Activated gamma-delta T cell treated with anti-CD3 and anti-CD28 coated beads, Interleukin-2, amount 50 U/mL, for 16 hours (primary cell): ENCODE measurements around the gene PRDM9.
"Not testable (repeated sequence)": the region's sequence is repeated elsewhere in the genome, so short reads cannot be mapped to it uniquely, and the experiment has no call there.

Source experiments
- DNase-seq: peaks from one replicate; pipeline ENCODE4 v3.0.0-alpha.2; 2020; ENCODE audit warnings: low read depth

PRDM9 gene

DNA sequence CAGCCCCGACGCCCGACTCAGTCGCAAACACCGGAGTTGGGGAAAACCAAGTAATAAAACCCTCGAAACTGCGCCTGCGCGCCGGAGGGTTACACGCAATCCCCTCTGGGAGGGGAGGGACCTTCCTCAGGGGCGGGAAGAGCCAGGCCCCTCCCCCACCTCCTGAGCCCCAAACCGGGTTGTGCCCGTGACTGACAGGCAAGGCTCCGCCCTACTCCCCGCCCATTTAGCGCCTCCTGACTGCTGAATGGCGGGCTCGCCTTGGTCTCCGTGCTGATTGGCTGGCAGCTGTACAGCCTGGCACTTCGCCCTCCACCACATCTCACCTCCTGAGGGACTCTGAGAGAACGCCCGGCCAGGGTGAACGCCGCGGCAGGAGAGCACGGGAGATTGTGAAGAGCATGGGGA is at the start of gene PRDM9:
TSS of gene PRDM9 (plus strand) at position 332 of the 408 bp plus-strand sequence. CDS start 1,425 bp downstream, outside the sequence.
- DNase-seq: no peak

DNA sequence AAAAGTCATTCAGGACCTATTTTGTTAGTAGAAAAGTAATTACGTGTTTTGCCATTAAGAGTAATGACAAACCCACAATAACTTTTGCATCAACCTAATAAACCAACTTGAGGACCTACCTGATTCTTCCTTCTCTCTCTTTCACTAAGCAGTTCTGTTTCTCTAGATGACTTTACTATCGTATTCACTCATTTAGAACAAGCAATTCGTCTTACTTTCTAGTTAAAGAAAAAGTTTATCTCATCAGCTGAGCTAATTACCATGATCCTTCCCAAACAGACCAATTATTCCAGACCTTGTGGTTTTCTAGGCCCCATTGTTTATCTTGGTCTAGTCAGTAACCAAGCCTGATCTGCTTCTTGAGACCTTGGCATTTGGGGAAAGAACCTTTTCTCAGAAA is 49.6 kb upstream of the PRDM9 start:
- DNase-seq: no peak

DNA sequence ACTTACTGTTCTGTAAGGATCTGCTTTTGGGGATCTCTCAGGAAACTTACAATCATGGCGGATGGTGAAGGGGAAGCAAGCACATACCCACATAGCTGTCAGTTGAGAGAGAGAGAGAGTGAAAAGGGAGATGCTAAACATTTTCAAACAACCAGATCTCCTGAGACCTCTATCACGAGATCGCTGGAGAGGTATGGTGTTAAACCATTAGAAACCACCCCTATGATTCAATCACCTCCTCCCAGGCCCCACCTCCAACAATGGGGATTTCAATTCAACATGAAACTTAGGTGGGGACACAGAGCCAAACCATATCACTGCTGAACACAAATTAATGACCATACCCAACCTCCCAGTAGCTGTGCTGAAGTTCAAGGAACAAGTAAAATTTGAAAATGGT is 48.2 kb upstream of the PRDM9 start:
- no peak for DNase-seq

DNA sequence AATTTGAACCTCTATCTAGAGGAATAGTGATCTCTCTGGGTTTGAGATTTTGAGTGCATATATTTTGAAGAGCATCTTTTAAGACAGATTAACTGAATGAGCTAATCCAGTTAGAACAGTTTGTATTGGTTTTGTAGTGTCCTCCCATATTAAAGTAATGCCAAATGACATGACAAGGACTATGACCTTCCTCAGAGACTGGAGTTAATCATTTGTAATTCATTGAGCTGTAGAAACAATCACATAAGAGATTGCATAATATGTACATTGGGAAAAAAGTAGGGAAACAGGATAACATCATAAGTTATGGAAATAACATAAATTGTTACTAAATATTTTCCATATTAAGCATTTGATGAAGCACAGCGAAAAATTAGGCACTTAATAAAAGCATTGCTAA is 45.8 kb upstream of the PRDM9 start:
- DNase-seq: no peak

DNA sequence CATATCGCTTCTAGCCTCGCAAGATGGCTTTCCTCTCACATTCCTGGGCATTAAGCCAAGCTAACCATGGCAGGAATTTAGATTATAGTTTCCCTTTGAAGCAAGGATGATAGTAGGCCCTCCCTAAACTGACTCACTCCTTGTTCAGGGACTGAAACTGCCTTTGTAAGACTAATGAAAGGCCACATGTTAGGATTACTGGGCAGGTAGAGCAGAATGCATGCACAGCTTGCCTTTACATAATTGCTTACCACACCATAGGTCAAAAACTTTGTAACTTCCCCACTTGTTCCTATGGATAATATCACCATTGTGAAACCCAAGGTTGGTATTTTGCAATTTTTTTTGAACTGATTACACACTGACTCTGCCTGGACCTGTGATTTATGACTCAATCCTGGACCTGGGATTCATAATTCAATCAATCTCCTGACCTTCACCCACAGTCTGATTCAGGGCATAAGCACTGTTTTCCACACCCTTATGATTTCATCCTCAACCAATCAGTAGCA is 41.0 kb upstream of the PRDM9 start:
- DNase-seq: no peak

DNA sequence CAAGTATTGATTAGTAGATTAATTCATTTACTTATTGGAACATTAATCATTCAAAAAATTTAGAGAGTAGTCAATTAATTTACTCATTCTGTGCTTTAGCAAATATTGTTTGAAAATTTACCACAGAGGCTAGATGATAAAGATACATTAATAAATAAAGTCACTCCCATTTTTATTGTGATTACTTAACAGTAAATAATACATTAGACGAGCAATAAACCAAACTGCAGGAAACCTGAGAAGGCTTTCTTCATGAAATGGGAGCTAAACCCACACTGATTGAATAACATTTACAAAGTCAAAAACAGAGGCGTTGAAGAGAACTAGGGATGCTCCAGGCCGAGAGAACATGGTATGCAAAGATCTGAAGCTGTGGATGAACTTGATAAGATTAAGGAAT is 38.8 kb upstream of the PRDM9 start:
- DNase-seq: no peak

DNA sequence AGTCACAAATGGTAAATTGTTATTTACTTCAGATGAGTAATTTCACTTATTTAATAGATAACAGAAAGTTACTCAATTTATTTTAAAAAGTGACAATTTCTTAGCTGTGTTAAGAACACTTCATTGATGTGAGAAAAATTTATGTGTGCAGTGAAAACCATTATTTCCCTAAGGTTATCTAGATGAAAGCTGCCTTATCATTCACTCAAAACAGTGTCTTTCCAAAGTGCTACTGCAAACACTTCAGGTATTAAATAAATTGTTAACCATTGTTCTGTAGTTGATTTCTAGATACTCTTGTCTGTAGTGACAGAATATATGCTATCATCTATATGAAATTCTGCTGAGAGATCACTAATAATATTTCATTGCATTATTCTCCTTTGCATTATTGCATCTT is 33.5 kb upstream of the PRDM9 start:
- DNase-seq: no peak

DNA sequence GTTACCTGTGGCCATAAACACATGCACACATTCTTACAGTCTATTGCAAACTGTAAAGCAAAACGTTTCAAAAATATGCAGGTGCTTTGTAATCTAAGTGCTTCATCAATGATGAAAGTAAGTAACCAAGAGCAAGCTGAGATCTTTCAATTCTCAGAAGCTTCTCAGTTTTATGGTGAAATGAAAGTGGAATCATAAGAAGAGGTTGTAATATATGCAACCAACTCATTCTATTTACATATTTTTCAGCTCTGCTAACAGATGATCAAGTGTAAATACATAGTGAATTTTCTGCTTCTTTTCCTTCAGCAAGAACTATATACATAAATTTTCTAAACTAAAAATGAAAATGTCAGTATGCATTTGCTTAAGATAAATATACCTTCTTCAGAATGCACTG is 33.1 kb upstream of the PRDM9 start:
- DNase-seq: no peak

DNA sequence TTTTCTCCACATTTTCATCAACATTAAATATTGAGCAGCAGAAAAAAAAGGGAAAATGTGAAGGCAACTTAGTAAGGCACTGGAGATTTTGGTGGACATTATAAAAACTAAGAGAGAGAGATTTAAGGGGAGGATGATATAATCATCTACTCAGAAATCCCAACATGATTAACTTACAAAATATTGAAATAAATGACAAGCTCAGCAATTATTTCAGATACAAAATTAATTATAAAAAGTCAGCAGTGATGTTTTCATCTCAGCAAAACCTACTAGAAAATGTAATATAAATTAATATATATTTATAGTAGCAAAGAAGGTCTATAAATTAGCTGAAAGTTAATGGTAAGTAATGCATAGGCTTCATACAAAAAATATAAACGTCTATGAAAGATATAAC is 30.8 kb upstream of the PRDM9 start:
- DNase-seq: no peak

DNA sequence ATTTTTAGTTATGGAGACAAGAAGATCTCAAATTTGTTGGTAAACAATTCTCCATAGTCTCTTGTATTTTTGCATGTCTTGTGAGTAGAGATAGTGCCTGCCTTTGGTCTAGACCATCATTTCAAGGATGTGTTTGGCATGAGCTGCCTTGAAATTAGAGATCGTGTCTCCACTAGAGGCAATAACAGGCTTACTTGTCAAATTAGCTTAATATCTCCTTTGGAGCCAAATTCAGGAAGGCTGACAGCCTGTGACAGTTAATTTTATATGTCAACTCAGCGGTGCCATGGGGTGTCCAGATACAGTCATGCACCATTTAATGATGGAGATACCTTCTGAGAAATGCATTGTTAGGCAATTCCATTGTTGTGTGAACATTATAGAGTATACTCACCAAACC is 24.8 kb upstream of the PRDM9 start:
- DNase-seq: no peak

DNA sequence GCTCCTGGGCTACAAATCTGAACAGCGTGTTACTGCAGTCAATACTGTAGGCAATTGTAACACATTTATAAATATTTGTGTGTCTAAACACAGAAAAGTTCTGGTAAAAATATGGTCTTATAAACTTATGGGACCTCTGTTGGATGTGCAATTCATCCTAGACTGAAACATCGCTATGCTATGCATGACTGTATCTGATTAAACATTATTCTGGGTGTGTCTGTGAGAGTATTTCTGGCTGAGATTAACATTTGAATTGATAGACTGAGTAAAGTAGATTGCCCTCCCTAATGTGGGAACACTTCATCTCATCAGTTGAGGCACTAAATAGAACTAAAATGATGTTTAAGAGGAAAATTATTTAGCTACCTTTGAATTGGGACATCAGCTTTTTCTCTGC is 24.3 kb upstream of the PRDM9 start:
- DNase-seq: no peak

DNA sequence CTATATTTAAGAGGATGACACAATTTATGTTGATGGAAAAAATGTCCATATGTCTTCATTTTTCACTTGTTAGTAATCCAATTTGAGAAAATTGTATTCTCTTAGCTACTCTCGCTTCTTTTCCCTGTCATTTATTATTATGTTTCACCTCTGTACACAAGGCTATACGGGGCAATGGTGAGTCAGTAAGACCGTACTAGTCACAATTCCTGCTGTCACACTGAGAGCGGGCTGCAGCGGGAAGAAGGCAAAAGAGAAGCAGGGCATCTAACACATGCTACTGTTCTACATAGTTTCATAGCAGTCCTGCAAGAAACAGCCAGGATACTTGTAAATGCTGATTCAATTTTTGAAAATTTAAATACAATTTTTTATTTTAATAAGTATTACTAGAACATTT is 23.3 kb upstream of the PRDM9 start:
- DNase-seq: no peak

DNA sequence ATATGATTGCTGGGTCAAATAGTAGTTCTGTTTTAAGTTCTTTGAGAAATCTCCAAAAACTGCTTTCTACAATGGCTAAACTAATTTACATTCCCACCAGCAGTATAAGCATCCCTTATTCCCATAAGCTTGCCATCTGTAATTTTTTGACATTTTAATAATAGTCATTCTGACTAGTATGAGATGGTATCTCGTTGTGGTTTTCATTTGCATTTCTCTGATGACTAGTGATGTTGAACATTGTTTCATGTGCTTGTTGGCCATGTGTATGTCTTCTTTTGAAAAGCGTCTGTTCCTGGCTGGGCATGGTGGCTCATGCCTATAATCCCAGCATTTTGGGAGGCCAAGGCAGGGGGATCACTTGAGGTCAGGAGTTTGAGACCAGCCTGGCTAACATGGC is 21.2 kb upstream of the PRDM9 start:
- not testable (repeated sequence) for DNase-seq

DNA sequence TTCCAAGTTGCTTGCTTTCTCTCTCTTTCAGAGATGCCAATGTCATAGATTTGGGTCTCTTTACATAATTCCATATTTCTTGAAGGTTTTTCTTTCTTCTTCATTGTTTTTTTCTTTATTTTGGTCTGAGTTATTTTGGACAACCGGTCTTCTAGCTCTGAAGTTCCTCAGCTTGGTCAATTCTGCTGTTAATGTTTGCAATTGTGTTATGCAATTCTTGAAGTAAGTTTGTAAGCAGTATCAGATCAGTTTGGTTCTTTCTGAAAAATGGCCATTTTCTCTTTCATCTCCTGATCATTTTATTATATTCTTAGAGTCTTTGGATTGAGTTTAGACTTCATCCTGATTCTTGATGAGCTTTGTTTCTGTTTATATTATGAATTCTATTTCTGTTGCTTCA is 16.4 kb upstream of the PRDM9 start:
- DNase-seq: no peak

DNA sequence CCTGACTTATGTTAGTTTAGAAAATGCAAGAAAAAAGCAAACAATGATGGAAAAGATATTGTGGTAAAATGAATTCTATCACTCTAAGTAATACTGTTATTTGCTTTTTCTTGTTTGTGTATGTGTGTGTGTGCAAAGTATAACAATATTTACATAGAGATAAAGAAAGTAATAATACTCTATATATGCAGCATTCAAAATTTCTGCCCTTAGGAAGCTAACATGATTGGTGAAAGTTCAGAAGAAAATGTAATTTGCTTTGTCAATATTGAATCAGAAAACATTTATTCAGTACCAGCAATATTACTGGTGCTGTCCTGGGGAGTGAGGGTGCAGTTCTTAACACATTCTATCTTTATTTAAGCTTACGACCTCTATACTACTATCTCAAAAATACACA is 12.9 kb upstream of the PRDM9 start:
- no peak for DNase-seq

DNA sequence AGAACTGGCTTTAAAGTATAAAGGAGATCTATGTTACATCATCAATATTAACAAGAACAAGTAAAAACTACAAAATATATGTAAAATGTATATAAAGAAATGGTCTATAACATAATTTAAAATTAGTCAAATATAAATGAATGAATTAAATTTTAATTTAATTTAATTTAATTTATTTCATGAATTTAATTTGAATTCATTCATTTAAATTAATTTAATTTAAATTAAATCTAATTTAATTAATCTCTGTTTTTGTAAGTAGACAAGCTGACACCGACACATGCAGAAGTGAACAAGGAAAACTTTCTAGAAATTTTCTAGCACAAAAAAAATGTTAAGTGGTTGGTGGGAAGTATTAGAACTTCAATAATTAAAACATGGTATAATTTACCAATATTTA is 10.8 kb upstream of the PRDM9 start:
- no peak for DNase-seq

DNA sequence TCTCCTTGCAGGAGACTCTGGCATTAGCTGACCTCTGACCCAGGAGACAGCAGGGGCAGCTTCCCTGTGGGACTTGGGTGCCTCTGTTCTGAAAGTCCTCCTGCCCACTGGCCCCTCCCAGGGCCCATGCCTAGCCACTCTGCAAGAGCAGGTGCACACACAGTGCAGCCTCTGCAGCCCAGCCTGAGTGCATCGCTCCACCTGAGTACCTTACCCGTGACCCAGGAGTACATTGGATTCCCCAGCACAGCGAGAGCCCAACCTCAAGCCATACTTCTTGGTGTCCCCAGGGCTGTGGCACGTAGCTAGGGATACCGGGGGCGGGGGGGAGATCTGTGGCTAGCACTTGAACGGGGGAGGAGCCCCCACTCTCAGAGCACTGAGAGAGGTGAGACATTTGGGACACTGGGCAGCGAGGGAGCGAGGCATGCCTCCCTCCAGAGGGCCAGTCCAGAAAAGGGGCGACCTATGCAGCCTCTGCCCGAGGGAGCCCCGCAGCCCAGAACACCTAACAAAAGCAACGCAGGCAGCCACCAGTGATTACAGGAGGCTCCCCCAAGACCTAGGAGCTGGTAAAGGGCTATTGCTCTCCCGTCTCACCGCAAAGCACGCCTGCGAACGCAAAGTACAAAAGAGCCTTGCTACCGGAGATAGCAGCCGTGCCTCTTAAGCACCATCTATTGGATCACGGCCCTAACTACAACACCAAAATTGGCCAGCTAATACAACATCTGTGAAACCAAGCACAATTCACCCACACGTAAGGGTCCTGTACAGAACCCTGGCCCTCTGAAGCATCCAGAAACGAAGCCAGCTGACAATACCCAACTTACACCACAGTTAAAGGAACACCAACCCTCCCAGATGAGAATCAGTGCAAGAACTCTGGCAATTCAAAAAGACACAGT is 826 bp upstream of the PRDM9 start:
- DNase-seq: no peak

DNA sequence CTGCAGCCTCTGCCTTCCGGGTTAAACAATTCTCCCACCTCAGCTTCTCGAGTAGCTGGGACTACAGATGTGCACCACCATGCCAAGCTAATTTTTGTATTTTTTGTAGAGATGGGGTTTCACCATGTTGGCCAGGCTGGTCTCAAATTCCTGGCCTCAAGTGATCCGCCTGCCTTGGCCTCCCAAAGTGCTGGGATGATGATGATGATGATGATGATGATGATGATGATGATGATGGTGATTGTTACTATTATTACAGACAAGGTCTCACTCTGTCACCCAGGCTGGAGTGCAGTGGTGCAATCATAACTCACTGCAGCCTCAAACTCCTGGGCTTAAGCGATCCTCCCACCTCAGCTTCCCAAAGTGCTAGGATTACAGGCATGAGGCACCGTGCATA is 3.0 kb downstream of the PRDM9 start:
- DNase-seq: not testable (repeated sequence)

DNA sequence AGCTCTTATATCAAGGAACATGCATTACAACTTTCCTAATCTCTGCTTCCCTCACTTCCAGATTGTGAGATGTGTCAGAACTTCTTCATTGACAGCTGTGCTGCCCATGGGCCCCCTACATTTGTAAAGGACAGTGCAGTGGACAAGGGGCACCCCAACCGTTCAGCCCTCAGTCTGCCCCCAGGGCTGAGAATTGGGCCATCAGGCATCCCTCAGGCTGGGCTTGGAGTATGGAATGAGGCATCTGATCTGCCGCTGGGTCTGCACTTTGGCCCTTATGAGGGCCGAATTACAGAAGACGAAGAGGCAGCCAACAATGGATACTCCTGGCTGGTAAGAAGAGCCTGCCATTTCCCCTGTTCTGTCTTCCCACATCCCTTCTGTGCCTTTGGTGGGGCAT is 15.1 kb downstream of the PRDM9 start:
- no peak for DNase-seq

DNA sequence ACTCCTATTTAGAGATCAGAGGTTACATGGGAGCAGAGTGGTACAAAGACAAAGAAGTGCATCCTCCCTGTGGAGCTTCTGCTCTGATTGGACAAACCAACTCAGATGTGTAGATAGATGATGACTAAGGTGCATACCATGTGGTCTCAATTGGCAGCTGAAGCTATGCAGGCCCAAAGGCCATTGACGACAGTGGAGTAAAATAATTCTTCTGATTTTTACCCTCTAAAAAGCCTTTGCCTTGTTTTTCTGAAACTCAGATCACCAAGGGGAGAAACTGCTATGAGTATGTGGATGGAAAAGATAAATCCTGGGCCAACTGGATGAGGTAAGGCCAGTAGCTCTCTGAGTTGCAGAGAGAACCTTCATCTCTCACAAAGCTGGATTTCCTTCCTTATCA is 15.6 kb downstream of the PRDM9 start:
- DNase-seq: no peak

DNA sequence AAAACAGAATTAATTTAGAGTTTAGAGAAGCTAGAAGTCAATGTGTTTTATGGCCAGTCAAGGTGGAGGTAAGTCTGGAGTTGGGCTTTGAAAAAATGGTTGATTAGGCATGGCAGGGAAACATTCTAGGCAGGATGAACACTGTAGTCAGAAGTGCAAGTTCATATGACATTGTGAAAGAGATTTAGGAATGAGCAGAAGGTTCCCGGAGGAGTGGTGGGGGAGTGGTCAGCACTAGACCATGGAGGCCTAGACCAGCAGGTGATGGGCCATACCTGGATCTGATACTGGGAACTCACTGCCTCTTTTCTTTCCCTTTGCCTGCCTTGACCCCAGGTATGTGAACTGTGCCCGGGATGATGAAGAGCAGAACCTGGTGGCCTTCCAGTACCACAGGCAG is 16.6 kb downstream of the PRDM9 start:
- no peak for DNase-seq

DNA sequence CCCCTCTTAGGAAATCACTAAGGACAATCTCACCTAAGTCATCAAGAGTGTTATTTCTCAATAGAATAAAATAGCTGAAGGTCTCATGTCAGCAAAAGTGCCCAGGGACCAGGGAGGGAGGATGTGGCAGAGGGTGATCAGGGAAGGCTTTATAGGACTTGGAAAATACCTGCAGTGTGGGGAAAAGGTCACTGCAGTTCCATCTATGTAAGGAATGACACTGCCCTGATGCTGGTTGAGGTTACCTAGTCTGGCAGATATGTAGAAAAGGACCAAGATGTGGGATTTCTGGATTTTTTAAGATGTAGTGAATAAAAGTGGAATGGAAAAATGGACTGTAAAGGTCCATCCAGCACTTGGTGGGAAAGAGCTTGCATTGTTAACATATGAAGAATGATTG is 18.3 kb downstream of the PRDM9 start:
- no peak for DNase-seq

DNA sequence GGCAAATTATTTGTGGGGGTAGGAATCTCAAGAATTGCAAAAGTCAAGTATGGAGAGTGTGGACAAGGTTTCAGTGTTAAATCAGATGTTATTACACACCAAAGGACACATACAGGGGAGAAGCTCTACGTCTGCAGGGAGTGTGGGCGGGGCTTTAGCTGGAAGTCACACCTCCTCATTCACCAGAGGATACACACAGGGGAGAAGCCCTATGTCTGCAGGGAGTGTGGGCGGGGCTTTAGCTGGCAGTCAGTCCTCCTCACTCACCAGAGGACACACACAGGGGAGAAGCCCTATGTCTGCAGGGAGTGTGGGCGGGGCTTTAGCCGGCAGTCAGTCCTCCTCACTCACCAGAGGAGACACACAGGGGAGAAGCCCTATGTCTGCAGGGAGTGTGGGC is 19.2 kb downstream of the PRDM9 start:
- DNase-seq: not testable (repeated sequence)
